HG03039 (cell line): ENCODE measurements around the gene NEMF.
"Not testable (repeated sequence)": the region's sequence is repeated elsewhere in the genome, so short reads cannot be mapped to it uniquely, and the experiment has no call there.

Source experiments
- ATAC-seq: cut with Tn5 transposase; IDR thresholded peaks from one replicate; pipeline ENCODE4 v1.9.1; 2021; ENCODE audit warnings: mild to moderate bottlenecking, moderate library complexity; ENCODE audit not compliant: unreplicated experiment

The NEMF gene

DNA sequence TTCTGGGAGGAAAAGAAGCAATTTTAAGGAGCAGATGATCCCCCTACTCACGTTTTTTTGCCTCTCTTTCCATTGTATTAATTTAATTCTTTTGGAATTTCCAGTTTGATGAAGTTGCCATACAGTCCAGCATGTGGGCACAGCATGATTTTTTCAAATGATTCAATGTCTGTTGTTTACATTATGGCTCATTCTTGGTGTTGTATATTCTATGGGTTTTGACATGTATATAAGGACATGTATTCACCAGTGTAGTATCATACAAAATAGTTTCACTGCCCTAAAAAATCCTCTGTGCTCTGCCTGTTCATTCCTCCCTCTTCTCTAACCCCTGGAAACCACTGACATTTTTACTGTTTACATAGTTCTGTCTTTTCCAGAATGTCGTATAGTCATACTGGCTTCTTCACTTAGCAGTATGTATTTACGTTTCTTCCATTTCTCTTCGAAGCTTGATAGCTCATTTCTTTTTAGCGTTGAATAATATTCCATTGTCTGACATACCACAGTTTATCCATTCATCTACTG, 98.0 kb downstream of the NEMF start:
- no peak for ATAC-seq

DNA sequence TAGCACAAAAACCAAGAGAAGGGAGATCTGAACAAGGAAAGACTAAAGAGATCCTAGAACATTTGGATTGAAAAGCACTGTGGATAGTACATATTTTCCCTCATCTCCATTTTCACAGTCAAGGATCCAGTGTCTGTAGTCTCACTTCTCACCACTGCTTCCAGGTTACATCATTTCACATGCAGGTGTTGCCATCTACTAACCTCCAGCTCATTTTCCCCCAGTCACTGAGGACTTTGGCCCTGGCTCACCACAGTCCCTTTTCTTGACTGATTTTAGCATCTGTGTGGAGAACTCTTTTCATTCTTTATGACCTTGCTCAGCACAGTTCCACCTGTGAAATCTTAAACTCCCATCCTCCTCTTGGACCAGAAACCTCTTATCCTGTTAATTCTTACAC, 106.1 kb downstream of the NEMF start:
- ATAC-seq = not testable (repeated sequence)

DNA sequence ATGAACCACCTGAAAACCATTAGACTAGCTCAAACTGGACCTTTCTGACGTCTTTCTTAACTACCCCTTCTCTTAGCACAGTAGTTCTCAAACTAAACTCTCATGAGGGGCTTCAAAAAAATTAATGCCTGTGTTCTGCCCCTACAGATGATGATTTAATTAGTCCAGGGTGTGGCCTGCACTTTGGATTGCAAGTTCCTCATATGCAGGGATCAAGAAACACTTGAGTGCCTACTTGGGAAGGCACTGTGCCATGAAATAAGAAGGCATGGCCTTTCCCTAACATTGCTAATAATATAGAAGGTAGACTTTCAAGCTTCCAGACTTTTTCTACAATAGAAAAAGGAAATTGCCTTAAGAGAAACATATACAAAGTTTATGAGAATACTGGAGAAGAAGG, 107.4 kb downstream of the NEMF start:
- no peak for ATAC-seq

DNA sequence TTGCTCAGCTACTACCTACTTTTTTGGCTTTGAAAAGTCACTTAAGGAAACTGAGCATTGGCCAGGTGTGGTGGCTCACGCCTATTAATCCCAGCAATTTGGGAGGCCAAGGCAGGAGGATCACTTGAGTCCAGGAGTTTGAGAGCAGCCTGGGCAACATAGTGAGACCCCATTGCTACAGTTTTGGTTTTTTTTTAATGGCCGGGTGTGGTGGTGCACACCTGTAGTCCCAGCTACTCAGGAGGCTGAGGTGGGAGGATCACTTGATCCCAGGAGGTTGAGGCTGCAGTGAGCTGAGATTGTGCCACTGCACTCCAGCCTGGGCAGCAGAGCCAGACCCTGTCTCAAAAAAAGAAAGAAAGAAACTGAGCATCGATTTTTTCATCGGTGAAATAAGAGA, 116.9 kb downstream of the NEMF start:
- not testable (repeated sequence) for ATAC-seq

DNA sequence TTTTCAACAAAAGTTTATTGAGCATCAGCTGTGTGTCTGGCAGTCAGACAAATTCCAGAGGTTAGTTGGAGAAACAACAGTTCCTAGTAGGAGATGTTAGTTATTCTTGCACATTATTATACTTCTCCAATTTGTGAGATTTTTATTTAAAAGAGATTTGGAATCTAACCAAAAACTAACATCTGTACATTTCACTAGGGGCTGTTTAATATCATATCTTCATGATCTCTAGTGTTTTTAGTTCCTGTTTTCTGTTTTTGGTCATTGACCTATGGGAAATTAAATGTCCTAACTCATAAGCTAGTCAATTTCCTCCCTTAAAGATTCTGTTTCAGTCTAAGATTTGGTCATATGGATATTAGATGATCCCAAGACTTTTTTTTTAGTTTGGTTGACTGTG, 118.8 kb downstream of the NEMF start:
- ATAC-seq = no peak

DNA sequence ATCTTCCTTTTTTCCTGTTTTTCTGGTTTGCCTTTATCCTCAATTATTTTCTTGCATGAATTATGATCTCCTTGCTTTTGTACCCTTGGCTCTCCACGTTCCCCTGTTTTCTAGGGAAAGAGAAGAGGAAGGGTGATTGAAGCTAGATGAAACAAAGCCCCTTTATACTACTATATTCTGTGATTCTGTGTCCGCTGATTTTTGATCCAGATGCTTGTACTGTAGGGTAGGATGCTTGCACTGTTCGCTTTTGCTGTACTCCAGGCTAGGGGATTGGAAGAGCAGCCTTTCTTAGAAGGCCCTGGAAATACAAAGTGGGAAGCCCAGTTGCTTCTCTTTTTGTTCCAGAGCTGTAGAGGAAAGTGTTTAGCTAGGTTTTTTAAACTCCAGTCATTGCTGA, 119.7 kb downstream of the NEMF start:
- ATAC-seq = no peak
